ENCODE results near the gene ITGBL1. TPM values are rescaled to one million over a fixed set of nuclear protein-coding genes. Genes with fewer than 3 reads are reported as not detected.

The ITGBL1 gene
- total RNA-seq, 1 experiment from 2014 or later: 0.22 TPM

DNA sequence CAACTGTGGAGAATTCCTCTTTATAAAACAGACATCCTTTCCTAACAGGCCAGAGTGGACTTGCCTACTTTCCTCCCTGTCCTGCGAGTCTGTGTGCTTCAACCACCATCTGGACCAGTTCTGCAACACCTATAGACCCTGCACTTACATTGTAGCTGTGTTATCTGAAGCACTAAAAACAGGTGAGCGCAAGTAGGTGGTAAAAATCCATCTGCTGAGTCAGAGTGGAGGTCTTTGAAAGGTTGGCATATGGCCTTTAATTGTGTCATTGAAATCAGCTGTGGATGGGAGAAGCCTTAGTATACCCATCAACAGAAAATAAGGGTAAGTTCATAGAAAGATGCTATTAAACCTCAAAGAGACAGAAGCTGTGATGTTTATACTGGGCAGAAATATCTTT, 28.6 kb upstream of the ITGBL1 start (continued):
- TF ChIP-seq HMGXB4 (CRISPR knock-in tag; IDR thresholded peaks at IDR 0.05) (no peak), CBFB (CRISPR knock-in tag; IDR thresholded peaks at IDR 0.05; ENCODE audit: low read depth) (no peak), RELA (CRISPR knock-in tag; IDR thresholded peaks at IDR 0.05; ENCODE audit: borderline replicate concordance) (no peak), IRF2 (CRISPR knock-in tag; IDR thresholded peaks at IDR 0.05; ENCODE audit: borderline replicate concordance, low read depth) (no peak), KAT7 (CRISPR knock-in tag; IDR thresholded peaks at IDR 0.05; ENCODE audit: borderline replicate concordance) (no peak)

DNA sequence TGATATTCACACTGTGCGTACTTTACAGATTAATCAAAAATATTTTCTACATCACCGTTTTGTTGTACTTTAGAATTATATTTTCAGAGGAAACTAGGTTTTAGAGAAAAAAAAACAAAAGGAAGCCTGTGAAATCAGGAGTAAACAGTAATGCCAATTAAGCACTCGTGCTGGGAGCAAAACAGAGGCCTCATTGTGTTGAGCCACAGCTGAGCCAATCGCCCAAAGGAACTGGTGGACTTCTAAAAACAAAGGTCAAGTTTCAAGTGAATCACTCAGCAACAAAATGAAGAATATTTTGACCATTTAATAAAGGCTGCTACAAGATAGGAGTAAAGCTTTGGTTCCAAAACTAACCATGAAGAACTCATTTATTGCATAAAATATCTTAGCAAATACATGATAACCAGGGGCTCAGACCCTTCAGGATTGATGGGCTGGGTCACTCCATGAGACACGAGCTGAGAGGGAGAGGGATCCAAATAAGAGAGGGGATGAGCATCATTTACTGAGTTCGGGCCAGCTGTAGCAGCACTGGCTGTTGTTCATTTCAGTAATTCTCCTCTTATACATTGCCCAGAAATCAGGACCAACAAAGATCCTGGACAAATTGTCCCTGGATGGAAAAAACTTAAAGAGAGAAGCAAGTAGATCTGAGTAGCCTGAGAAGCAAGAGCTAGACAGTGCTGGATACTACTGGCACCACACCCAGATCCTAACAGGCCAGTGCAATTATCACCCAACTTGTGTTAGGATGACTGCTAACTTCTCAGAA, 27.9 kb upstream of the ITGBL1 start:
- no peaks in the 10 kb centered on the region for H3K27me3 Mint-ChIP-seq (ENCODE audit: low read depth)
- no peak for DNase-seq (ENCODE audit: low spot score)
- POLR2A ChIA-PET: interaction anchor here (0.9 kb wide), 1 partner anchor 9 kb away, joined by 3 read pairs; the partner anchor contains the start of gene NALCN
- CTCF ChIA-PET: no interaction called here
- H3K4me1 Mint-ChIP-seq: peaks cover under 1% of the 10 kb centered on the region
- no peak overlapping the region for H3K4me3 Mint-ChIP-seq
- ATAC-seq: no peak
- H3K36me3 Mint-ChIP-seq: no peaks in the 10 kb centered on the region
- TF ChIP-seq ZNF416 (CRISPR knock-in tag; IDR thresholded peaks at IDR 0.05): no peak
- no peak for TF ChIP-seq PREB (CRISPR knock-in tag; IDR thresholded peaks at IDR 0.05; ENCODE audit: borderline replicate concordance)
- no peak for TF ChIP-seq FOXK1 (CRISPR knock-in tag; IDR thresholded peaks at IDR 0.05)
- TF ChIP-seq, protein P1, sequence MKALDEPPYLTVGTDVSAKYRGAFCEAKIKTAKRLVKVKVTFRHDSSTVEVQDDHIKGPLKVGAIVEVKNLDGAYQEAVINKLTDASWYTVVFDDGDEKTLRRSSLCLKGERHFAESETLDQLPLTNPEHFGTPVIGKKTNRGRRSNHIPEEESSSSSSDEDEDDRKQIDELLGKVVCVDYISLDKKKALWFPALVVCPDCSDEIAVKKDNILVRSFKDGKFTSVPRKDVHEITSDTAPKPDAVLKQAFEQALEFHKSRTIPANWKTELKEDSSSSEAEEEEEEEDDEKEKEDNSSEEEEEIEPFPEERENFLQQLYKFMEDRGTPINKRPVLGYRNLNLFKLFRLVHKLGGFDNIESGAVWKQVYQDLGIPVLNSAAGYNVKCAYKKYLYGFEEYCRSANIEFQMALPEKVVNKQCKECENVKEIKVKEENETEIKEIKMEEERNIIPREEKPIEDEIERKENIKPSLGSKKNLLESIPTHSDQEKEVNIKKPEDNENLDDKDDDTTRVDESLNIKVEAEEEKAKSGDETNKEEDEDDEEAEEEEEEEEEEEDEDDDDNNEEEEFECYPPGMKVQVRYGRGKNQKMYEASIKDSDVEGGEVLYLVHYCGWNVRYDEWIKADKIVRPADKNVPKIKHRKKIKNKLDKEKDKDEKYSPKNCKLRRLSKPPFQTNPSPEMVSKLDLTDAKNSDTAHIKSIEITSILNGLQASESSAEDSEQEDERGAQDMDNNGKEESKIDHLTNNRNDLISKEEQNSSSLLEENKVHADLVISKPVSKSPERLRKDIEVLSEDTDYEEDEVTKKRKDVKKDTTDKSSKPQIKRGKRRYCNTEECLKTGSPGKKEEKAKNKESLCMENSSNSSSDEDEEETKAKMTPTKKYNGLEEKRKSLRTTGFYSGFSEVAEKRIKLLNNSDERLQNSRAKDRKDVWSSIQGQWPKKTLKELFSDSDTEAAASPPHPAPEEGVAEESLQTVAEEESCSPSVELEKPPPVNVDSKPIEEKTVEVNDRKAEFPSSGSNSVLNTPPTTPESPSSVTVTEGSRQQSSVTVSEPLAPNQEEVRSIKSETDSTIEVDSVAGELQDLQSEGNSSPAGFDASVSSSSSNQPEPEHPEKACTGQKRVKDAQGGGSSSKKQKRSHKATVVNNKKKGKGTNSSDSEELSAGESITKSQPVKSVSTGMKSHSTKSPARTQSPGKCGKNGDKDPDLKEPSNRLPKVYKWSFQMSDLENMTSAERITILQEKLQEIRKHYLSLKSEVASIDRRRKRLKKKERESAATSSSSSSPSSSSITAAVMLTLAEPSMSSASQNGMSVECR (CRISPR knock-in tag; IDR thresholded peaks at IDR 0.05; ENCODE audit: borderline replicate concordance): no peak
- TF ChIP-seq CREB1 (CRISPR knock-in tag; IDR thresholded peaks at IDR 0.05): no peak
- no peak for TF ChIP-seq ZNF423 (CRISPR knock-in tag; IDR thresholded peaks at IDR 0.05)
- TF ChIP-seq, protein P2, sequence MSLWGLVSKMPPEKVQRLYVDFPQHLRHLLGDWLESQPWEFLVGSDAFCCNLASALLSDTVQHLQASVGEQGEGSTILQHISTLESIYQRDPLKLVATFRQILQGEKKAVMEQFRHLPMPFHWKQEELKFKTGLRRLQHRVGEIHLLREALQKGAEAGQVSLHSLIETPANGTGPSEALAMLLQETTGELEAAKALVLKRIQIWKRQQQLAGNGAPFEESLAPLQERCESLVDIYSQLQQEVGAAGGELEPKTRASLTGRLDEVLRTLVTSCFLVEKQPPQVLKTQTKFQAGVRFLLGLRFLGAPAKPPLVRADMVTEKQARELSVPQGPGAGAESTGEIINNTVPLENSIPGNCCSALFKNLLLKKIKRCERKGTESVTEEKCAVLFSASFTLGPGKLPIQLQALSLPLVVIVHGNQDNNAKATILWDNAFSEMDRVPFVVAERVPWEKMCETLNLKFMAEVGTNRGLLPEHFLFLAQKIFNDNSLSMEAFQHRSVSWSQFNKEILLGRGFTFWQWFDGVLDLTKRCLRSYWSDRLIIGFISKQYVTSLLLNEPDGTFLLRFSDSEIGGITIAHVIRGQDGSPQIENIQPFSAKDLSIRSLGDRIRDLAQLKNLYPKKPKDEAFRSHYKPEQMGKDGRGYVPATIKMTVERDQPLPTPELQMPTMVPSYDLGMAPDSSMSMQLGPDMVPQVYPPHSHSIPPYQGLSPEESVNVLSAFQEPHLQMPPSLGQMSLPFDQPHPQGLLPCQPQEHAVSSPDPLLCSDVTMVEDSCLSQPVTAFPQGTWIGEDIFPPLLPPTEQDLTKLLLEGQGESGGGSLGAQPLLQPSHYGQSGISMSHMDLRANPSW (CRISPR knock-in tag; conservative IDR thresholded peaks at IDR 0.05; ENCODE audit: low read depth): no peak
- TF ChIP-seq E2F4 (CRISPR knock-in tag; IDR thresholded peaks at IDR 0.05; ENCODE audit: borderline replicate concordance, low read depth): no peak
- TF ChIP-seq ETV6 (CRISPR knock-in tag; IDR thresholded peaks at IDR 0.05): no peak
- TF ChIP-seq IRF2 (CRISPR knock-in tag; IDR thresholded peaks at IDR 0.05; ENCODE audit: borderline replicate concordance, low read depth): no peak
- no peak for TF ChIP-seq TCF7 (CRISPR knock-in tag; IDR thresholded peaks at IDR 0.05; ENCODE audit: low read depth)
- H3K9me3 Mint-ChIP-seq: no peaks in the 10 kb centered on the region
- no peak overlapping the region for H3K27ac Mint-ChIP-seq
